Measurements from ENCODE around the gene MAN1C1. TPM values are rescaled to one million over a fixed set of nuclear protein-coding genes. Genes with fewer than 3 reads are reported as not detected.
A peak's percentile ranks its signal among the peaks of the same experiment; 100 is the strongest.

Gene MAN1C1
- polyA plus RNA-seq, 1 of the 3 experiments (the other 2 are of a cell fraction) = 0.20 TPM

DNA sequence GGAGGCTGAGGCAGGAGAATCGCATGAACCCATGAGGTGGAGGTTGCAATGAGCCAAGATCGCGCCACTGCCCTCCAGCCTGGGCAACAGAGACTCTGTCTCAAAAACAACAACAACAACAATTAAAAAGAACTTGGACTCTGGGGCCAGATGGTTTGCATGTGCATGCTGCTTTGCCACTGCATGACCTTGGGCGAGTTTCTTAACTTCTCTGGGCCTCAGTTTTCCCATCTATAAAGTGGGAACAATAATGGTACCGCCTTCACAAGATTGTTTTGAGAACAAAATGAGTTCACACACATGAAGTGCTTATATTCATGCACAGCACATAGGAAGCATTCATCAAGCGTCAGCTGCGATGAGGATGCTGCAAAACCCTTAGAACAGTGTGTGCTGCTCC is 74.6 kb downstream of the MAN1C1 start:
- Histone ChIP-seq H3K9me2 (no peaks in the 10 kb centered on the region), H4K20me1 (ENCODE audit: insufficient read depth) (no peaks in the 10 kb centered on the region), H3K9me3 (no peaks in the 10 kb centered on the region), H3K4me1 (ENCODE audit: control insufficient read depth in 1 of 2, insufficient read depth in 2 of 2, low read depth in 1 of 2, low read length in 1 of 2) (peaks cover 14 to 18% of the 10 kb centered on the region in 2 experiments; a peak in 3 of 4 replicates), H3K27me3 (ENCODE audit: insufficient read depth) (no peaks in the 10 kb centered on the region; the same call in 1 of the 2 replicates), H3K27ac (ENCODE audit: low read depth in 2 of 2, low read length in 1 of 2) (no peak overlapping the region), H2AFZ (ENCODE audit: low read depth) (no peak overlapping the region), H3K36me3 (replicated peaks in 1 of 2; ENCODE audit: control insufficient read depth in 1 of 2, insufficient read depth in 2 of 2, low read length in 1 of 2) (no peaks in the 10 kb centered on the region), H3F3A (replicated peaks; ENCODE audit: insufficient read depth) (no peaks in the 10 kb centered on the region), H3K9ac (no peak overlapping the region), H3K79me2 (ENCODE audit: insufficient read depth) (no peaks in the 10 kb centered on the region), H3K4me3 (ENCODE audit: low read depth in 2 of 2, low read length in 1 of 2) (no peak overlapping the region), H3K4me2 (no peak overlapping the region)
- POLR2A ChIA-PET = no interaction called here
- DNase-seq = no peak
- 85% methylated on average over 7 of the region's 7 CpGs for WGBS (ENCODE audit: low lambda C conversion rate)
- CTCF ChIA-PET = interaction anchor here (2.0 to 3.6 kb wide), 4 partner anchors 9 to 74 kb away, joined by 5 to 16 read pairs (median 7); partner anchors contain the start of gene MAN1C1
- no peak for TF ChIP-seq RFX5 (IDR thresholded peaks at IDR 0.05; ENCODE audit: low read length)
- no peak for TF ChIP-seq TCF12 (IDR thresholded peaks at IDR 0.05)
- no peak for TF ChIP-seq JUND (IDR thresholded peaks at IDR 0.05)

DNA sequence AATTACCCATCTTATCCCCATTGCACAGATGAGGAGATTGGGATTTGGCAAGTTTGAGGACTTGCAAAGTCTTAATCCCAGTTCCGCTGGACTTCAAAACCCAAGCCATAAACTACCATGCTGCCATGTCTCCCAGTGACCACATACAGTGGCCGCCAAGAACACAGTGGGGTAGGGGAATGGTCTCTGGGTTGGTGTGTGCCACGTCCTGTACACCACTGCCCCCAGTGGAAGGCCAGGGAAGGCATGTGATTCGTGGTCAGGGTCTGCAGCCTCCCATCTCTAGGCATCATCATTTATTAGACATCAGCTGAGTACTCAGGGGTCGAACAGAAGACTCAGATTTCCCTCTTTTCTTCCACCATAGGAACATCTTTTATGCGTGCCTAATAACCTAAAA is 76.0 kb downstream of the MAN1C1 start:
- Histone ChIP-seq H3K4me1 (ENCODE audit: control insufficient read depth in 1 of 2, insufficient read depth in 2 of 2, low read depth in 1 of 2, low read length in 1 of 2) (peaks cover 14 to 18% of the 10 kb centered on the region in 2 experiments; a peak in 3 of 4 replicates), H3K9me2 (no peaks in the 10 kb centered on the region), H3F3A (replicated peaks; ENCODE audit: insufficient read depth) (no peaks in the 10 kb centered on the region), H3K79me2 (ENCODE audit: insufficient read depth) (no peaks in the 10 kb centered on the region), H3K27ac (ENCODE audit: low read depth in 2 of 2, low read length in 1 of 2) (no peak overlapping the region), H2AFZ (ENCODE audit: low read depth) (no peak overlapping the region), H3K9ac (no peak overlapping the region), H4K20me1 (ENCODE audit: insufficient read depth) (no peaks in the 10 kb centered on the region), H3K9me3 (no peaks in the 10 kb centered on the region), H3K4me3 (ENCODE audit: low read depth in 2 of 2, low read length in 1 of 2) (no peak overlapping the region), H3K27me3 (ENCODE audit: insufficient read depth) (no peaks in the 10 kb centered on the region; the same call in 1 of the 2 replicates), H3K4me2 (no peak overlapping the region), H3K36me3 (replicated peaks in 1 of 2; ENCODE audit: control insufficient read depth in 1 of 2, insufficient read depth in 2 of 2, low read length in 1 of 2) (no peaks in the 10 kb centered on the region)
- WGBS (ENCODE audit: low lambda C conversion rate) = 84% methylated on average over 3 of the region's 6 CpGs
- DNase-seq = peak; percentile 73
- TF ChIP-seq YY1 (IDR thresholded peaks at IDR 0.05; ENCODE audit: low read depth) (no peak), RAD21 (IDR thresholded peaks at IDR 0.05; ENCODE audit: low read length) (peak; percentile 67), FOSL2 (IDR thresholded peaks at IDR 0.05; ENCODE audit: borderline replicate concordance, low read depth) (no peak), GABPA (IDR thresholded peaks at IDR 0.05; ENCODE audit: low read depth) (no peak)
- TF ChIP-seq, protein P1, sequence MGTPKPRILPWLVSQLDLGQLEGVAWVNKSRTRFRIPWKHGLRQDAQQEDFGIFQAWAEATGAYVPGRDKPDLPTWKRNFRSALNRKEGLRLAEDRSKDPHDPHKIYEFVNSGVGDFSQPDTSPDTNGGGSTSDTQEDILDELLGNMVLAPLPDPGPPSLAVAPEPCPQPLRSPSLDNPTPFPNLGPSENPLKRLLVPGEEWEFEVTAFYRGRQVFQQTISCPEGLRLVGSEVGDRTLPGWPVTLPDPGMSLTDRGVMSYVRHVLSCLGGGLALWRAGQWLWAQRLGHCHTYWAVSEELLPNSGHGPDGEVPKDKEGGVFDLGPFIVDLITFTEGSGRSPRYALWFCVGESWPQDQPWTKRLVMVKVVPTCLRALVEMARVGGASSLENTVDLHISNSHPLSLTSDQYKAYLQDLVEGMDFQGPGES (IDR thresholded peaks at IDR 0.05; ENCODE audit: low read depth, low read length) = no peak
- TF ChIP-seq, protein P2, sequence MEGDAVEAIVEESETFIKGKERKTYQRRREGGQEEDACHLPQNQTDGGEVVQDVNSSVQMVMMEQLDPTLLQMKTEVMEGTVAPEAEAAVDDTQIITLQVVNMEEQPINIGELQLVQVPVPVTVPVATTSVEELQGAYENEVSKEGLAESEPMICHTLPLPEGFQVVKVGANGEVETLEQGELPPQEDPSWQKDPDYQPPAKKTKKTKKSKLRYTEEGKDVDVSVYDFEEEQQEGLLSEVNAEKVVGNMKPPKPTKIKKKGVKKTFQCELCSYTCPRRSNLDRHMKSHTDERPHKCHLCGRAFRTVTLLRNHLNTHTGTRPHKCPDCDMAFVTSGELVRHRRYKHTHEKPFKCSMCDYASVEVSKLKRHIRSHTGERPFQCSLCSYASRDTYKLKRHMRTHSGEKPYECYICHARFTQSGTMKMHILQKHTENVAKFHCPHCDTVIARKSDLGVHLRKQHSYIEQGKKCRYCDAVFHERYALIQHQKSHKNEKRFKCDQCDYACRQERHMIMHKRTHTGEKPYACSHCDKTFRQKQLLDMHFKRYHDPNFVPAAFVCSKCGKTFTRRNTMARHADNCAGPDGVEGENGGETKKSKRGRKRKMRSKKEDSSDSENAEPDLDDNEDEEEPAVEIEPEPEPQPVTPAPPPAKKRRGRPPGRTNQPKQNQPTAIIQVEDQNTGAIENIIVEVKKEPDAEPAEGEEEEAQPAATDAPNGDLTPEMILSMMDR (IDR thresholded peaks at IDR 0.05) = peak; percentile 49
- ChIA-PET CTCF (interaction anchor here (0.7 to 3.6 kb wide), 15 partner anchors 9 to 118 kb away, joined by 3 to 16 read pairs (median 5); partner anchors contain the start of gene MAN1C1), POLR2A (no interaction called here)
